ENCODE measurements around the gene MAP3K20. TPM values are rescaled to one million over a fixed set of nuclear protein-coding genes. Genes with fewer than 3 reads are reported as not detected.

Gene MAP3K20
- total and polyA plus RNA-seq, 2 of the 8 experiments (the other 6 are each of a cell fraction or from before 2014, with no cell fraction given) = 3.1 to 11.1 TPM

DNA sequence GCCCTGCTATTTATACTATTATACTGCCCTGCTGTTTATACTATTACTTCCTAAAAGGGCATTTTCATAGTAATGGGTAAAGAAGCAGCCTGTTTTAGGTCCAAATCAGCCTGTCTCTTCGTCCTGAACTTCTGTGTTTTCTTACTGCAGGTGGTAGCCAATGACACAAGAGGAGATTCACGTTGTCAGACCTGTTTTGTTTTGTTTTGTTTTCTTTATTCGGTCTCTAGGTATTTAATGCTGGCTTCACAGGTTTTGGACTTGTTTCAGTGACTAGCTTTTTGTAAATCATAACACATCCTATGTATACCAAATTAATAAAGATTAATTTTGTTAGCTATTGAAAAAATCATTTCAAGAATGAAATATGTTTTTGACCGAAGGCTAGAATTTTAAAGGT, 116.4 kb downstream of the MAP3K20 start:
- no peaks in the 10 kb centered on the region for H3K36me3 ChIP-seq (ENCODE audit: control insufficient read depth in 2 of 4, insufficient read depth in 4 of 4, low read length in 3 of 4)
- no peak overlapping the region for H4K5ac ChIP-seq (ENCODE audit: insufficient read length, low read depth, low read length)
- H3K79me2 ChIP-seq (ENCODE audit: control insufficient read depth in 1 of 2, insufficient read depth in 2 of 2, low read length in 2 of 2) = no peaks in the 10 kb centered on the region
- no peak overlapping the region for H2BK12ac ChIP-seq (ENCODE audit: low read depth, low read length)
- H4K8ac ChIP-seq (ENCODE audit: extremely low read depth, insufficient read depth, low read length) = no peak overlapping the region
- no peak overlapping the region for H3K23ac ChIP-seq (ENCODE audit: insufficient read length)
- H3K4me2 ChIP-seq (ENCODE audit: insufficient read depth in 1 of 2, low read depth in 2 of 2, low read length in 2 of 2) = 0 out of 4 replicates have a peak overlapping the region, but pooled peaks of 1 of the 2 experiments have one; percentile 0
- TF ChIP-seq SP2 (IDR thresholded peaks at IDR 0.05; ENCODE audit: low read length) (no peak), ATF2 (IDR thresholded peaks at IDR 0.05; ENCODE audit: low read length) (no peak), TEAD4 (IDR thresholded peaks at IDR 0.05; ENCODE audit: low read depth, low read length) (no peak), CTBP2 (IDR thresholded peaks at IDR 0.05; ENCODE audit: borderline replicate concordance, insufficient read depth, insufficient read length, low read length) (no peak), RAD21 (IDR thresholded peaks at IDR 0.05 in 1 of 2, conservative IDR thresholded peaks at IDR 0.05 in 1 of 2; ENCODE audit: low read depth in 2 of 2, low read length in 2 of 2) (no peak), POLR2A (IDR thresholded peaks at IDR 0.05; ENCODE audit: control extremely low read depth in 1 of 2, low read depth in 2 of 2, low read length in 2 of 2) (no peak)
- TF ChIP-seq, protein P1, sequence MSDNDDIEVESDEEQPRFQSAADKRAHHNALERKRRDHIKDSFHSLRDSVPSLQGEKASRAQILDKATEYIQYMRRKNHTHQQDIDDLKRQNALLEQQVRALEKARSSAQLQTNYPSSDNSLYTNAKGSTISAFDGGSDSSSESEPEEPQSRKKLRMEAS (IDR thresholded peaks at IDR 0.05) = no peak
- no peak overlapping the region for H2BK15ac ChIP-seq (ENCODE audit: low read length)
- DNase-seq (ENCODE audit: low read depth in 1 of 2, low spot score in 2 of 2) = no peak
- H3K18ac ChIP-seq (ENCODE audit: extremely low read depth, low read length) = no peak overlapping the region
- H3K27me3 ChIP-seq (replicated peaks in 1 of 4; ENCODE audit: control insufficient read depth in 3 of 4, extremely low read depth in 1 of 4, insufficient read depth in 3 of 4, low read length in 3 of 4) = no peaks in the 10 kb centered on the region
- 60% methylated on average over 4 of the region's 4 CpGs; no CpG with 5 or more reads in 1 of the 2 experiments for WGBS, 2 experiments (ENCODE audit: extremely low coverage in 1 of 2, insufficient coverage in 1 of 2, insufficient read length in 1 of 2, insufficient replicate concordance in 2 of 2, low coverage in 1 of 2, low lambda C conversion rate in 2 of 2, missing lambda C conversion rate in 1 of 2)
- no peak overlapping the region for H3K27ac ChIP-seq (ENCODE audit: low read depth, low read length)
- no peak overlapping the region for H2BK20ac ChIP-seq (ENCODE audit: low read length)
- no peak for FAIRE-seq
- no peaks in the 10 kb centered on the region for H4K20me1 ChIP-seq (replicated peaks in 1 of 2; ENCODE audit: control insufficient read depth in 1 of 2, insufficient read depth in 2 of 2, low read length in 2 of 2)
- H3K56ac ChIP-seq (replicated peaks; ENCODE audit: insufficient read length, low read depth, low read length) = no peak overlapping the region
- H3K79me1 ChIP-seq (ENCODE audit: low read depth, low read length) = no peaks in the 10 kb centered on the region
- H3K9me3 ChIP-seq (ENCODE audit: insufficient read depth in 2 of 2, low read depth in 1 of 2, low read length in 1 of 2) = no peaks in the 10 kb centered on the region
- no peak overlapping the region for H3K4me3 ChIP-seq (ENCODE audit: extremely low read depth in 1 of 4, insufficient read depth in 2 of 4, low read depth in 3 of 4, low read length in 4 of 4)
- no peak overlapping the region for H3K4ac ChIP-seq (replicated peaks; ENCODE audit: insufficient read length, low read depth, low read length)
- ChIA-PET CTCF (ENCODE audit: partially characterized antibody) (interaction anchor here (1.4 kb wide), 1 partner anchor 18 kb away, joined by 6 read pairs; no protein-coding TSS in a partner anchor), POLR2A (ENCODE audit: partially characterized antibody) (no interaction called here)
- H2BK5ac ChIP-seq (ENCODE audit: low read depth, low read length) = no peak overlapping the region
- H3K23me2 ChIP-seq (ENCODE audit: low read depth, low read length) = no peaks in the 10 kb centered on the region
- no peak overlapping the region for H3K9ac ChIP-seq (replicated peaks in 1 of 4; ENCODE audit: extremely low read depth in 1 of 4, low read depth in 3 of 4, low read length in 3 of 4)
- no peak overlapping the region for H2BK120ac ChIP-seq (replicated peaks; ENCODE audit: low read depth, low read length)
- H3K14ac ChIP-seq (ENCODE audit: insufficient read length) = no peak overlapping the region
- no peak overlapping the region for H2AK5ac ChIP-seq (ENCODE audit: low read depth, low read length)
- H2AFZ ChIP-seq (ENCODE audit: low read length) = no peak overlapping the region
- peaks cover 7 to 18% (median 14%) of the 10 kb centered on the region in 4 experiments; a peak in 5 of 7 replicates for H3K4me1 ChIP-seq (replicated peaks in 1 of 4; ENCODE audit: control insufficient read depth in 3 of 4, insufficient read depth in 4 of 4, low read length in 3 of 4)
- no peak overlapping the region for H4K91ac ChIP-seq (replicated peaks; ENCODE audit: insufficient read length, low read length)

Data from H1 (cell line).